ENCODE results near the gene SETD5. TPM values are rescaled to one million over a fixed set of nuclear protein-coding genes. Genes with fewer than 3 reads are reported as not detected.

Gene SETD5
- total RNA-seq, 1 donor from 2014 or later, result 161 TPM

GRCh38 chr3:9497821-9498565, 100.6 kb downstream of the SETD5 start:
- Mint-ChIP-seq H3K27ac (ENCODE audit: unreplicated experiment) (no peak overlapping the region), H3K9me3 (ENCODE audit: unreplicated experiment) (no peaks in the 10 kb centered on the region), H3K27me3 (ENCODE audit: unreplicated experiment) (peaks cover 18% of the 10 kb centered on the region), H3K4me3 (ENCODE audit: unreplicated experiment) (no peak overlapping the region), H3K4me1 (ENCODE audit: unreplicated experiment) (peaks cover 9% of the 10 kb centered on the region), H3K36me3 (ENCODE audit: unreplicated experiment) (peaks cover 4% of the 10 kb centered on the region)
- no peak for TF ChIP-seq CTCF (IDR thresholded peaks at IDR 0.05)
- peak; percentile 40 for DNase-seq (ENCODE audit: extremely low spot score, unreplicated experiment)

- peaks cover 18% of the 10 kb centered on the region for H3K27me3 Mint-ChIP-seq (ENCODE audit: unreplicated experiment)
- peaks cover 9% of the 10 kb centered on the region for H3K4me1 Mint-ChIP-seq (ENCODE audit: unreplicated experiment)
Observed at GRCh38 chr3:9498781-9499180, 101.4 kb downstream of the SETD5 start.

GRCh38 chr3:9499455-9500107, 102.2 kb downstream of the SETD5 start:
- TF ChIP-seq CTCF (IDR thresholded peaks at IDR 0.05), result no peak
- no peak for DNase-seq (ENCODE audit: extremely low spot score, unreplicated experiment)
- H3K36me3 Mint-ChIP-seq (ENCODE audit: unreplicated experiment), result no peaks in the 10 kb centered on the region
- H3K4me1 Mint-ChIP-seq (ENCODE audit: unreplicated experiment), result peaks cover 9% of the 10 kb centered on the region
- H3K27ac Mint-ChIP-seq (ENCODE audit: unreplicated experiment), result no peak overlapping the region
- peaks cover 18% of the 10 kb centered on the region for H3K27me3 Mint-ChIP-seq (ENCODE audit: unreplicated experiment)
- peak overlapping the region; percentile 33 for H3K4me3 Mint-ChIP-seq (ENCODE audit: unreplicated experiment)
- no peaks in the 10 kb centered on the region for H3K9me3 Mint-ChIP-seq (ENCODE audit: unreplicated experiment)

More at GRCh38 chr3:9498781-9499180, 101.4 kb downstream of the SETD5 start:
- no peak for TF ChIP-seq CTCF (IDR thresholded peaks at IDR 0.05)
- Mint-ChIP-seq H3K4me3 (ENCODE audit: unreplicated experiment) (no peak overlapping the region), H3K36me3 (ENCODE audit: unreplicated experiment) (no peaks in the 10 kb centered on the region), H3K9me3 (ENCODE audit: unreplicated experiment) (no peaks in the 10 kb centered on the region), H3K27ac (ENCODE audit: unreplicated experiment) (no peak overlapping the region)
- no peak for DNase-seq (ENCODE audit: extremely low spot score, unreplicated experiment)

GRCh38 chr3:9500108-9501050, 103.0 kb downstream of the SETD5 start:
- H3K27me3 Mint-ChIP-seq (ENCODE audit: unreplicated experiment), result peaks cover 21% of the 10 kb centered on the region
- peak overlapping the region; percentile 33 for H3K4me3 Mint-ChIP-seq (ENCODE audit: unreplicated experiment)
- DNase-seq (ENCODE audit: extremely low spot score, unreplicated experiment), result peak; percentile 91
- H3K9me3 Mint-ChIP-seq (ENCODE audit: unreplicated experiment), result no peaks in the 10 kb centered on the region
- TF ChIP-seq CTCF (IDR thresholded peaks at IDR 0.05), result peak; percentile 73
- H3K27ac Mint-ChIP-seq (ENCODE audit: unreplicated experiment), result no peak overlapping the region
- peaks cover 9% of the 10 kb centered on the region for H3K4me1 Mint-ChIP-seq (ENCODE audit: unreplicated experiment)
- no peaks in the 10 kb centered on the region for H3K36me3 Mint-ChIP-seq (ENCODE audit: unreplicated experiment)
